NCI-H128 (cell line): ENCODE results near the gene AP2M1.
A peak's percentile ranks its signal among the peaks of the same experiment; 100 is the strongest.

Source experiments
- DNase-seq: peaks from one replicate; lab custom pipeline; 2025; ENCODE audit not compliant: unreplicated experiment; lab: John Stamatoyannopoulos, UW

AP2M1 gene

GRCh38 chr3:184177767-184178306, 3.2 kb downstream of the AP2M1 start:
- DNase-seq: no peak

GRCh38 chr3:184178521-184179138, 4.0 kb downstream of the AP2M1 start:
- DNase-seq: no peak

GRCh38 chr3:184180165-184180564, 5.5 kb downstream of the AP2M1 start:
- DNase-seq: no peak

GRCh38 chr3:184181596-184181995, 6.9 kb downstream of the AP2M1 start:
- no peak for DNase-seq

GRCh38 chr3:184183679-184184078, 9.0 kb downstream of the AP2M1 start:
- no peak for DNase-seq

GRCh38 chr3:184184546-184185230, 10.0 kb downstream of the AP2M1 start:
- no peak for DNase-seq

- peak; percentile 99 for DNase-seq
These were observed 11.0 kb downstream of the AP2M1 start for GRCh38 chr3:184185461-184186183.

GRCh38 chr3:184186184-184186901, 11.7 kb downstream of the AP2M1 start, which contains the start of gene ABCF3:
ABCF3 (plus strand) TSS chr3:184186199; CDS start chr3:184186208, 9 bp downstream.
- DNase-seq: no peak

- DNase-seq: no peak
These were observed 12.2 kb downstream of the AP2M1 start for GRCh38 chr3:184186902-184187207.

- no peak for DNase-seq
These were observed 13.4 kb downstream of the AP2M1 start for GRCh38 chr3:184188080-184188479.

GRCh38 chr3:184189421-184189820, 14.8 kb downstream of the AP2M1 start:
- DNase-seq: no peak

GRCh38 chr3:184192889-184193288, 18.2 kb downstream of the AP2M1 start:
- no peak for DNase-seq

- no peak for DNase-seq
These were observed 19.4 kb downstream of the AP2M1 start for GRCh38 chr3:184193991-184194539.

- no peak for DNase-seq
These were observed 21.9 kb downstream of the AP2M1 start for GRCh38 chr3:184196536-184196935.

GRCh38 chr3:184198509-184198908, 23.9 kb downstream of the AP2M1 start:
- no peak for DNase-seq

- no peak for DNase-seq
These were observed 26.2 kb downstream of the AP2M1 start for GRCh38 chr3:184200825-184201224.

- no peak for DNase-seq
These were observed 28.9 kb downstream of the AP2M1 start for GRCh38 chr3:184203526-184203925.

- DNase-seq: no peak
These were observed 34.7 kb downstream of the AP2M1 start for GRCh38 chr3:184209146-184209923.

- no peak for DNase-seq
These were observed 36.6 kb downstream of the AP2M1 start for GRCh38 chr3:184211297-184211696.

- no peak for DNase-seq
These were observed 37.1 kb downstream of the AP2M1 start for GRCh38 chr3:184211718-184212117.
